T-cell (primary cell): ENCODE results near the gene RIMS3. TPM values are rescaled to one million over a fixed set of nuclear protein-coding genes. Genes with fewer than 3 reads are reported as not detected.
A peak's percentile ranks its signal among the peaks of the same experiment; 100 is the strongest.

Experiments used
- ATAC-seq, 4 experiments: fragments of 200-7000 bp in 3 of 4; fragments of 150-1000 bp in 1 of 4; cut with Tn5 transposase; replicated peaks in 1 of 4; 1 replicate in 3 of 4; 2 replicates in 1 of 4; pipeline ENCODE4 v1.10.0; 2021; ENCODE audit warnings: moderate library complexity in 3 of 4, mild to moderate bottlenecking in 2 of 4, moderate number of reproducible peaks in 1 of 4
- CTCF ChIA-PET, 2 donors: fragments of 300-600 bp; sonication (Branson Sonifier 250); formaldehyde crosslinking; loops; one replicate each; lab custom pipeline; 2022; ENCODE audit warnings: antibody characterized with exemption in 2 of 2; lab: Charles Lee
- POLR2A ChIA-PET, 2 donors: fragments of 300-600 bp; sonication (Branson Sonifier 250); formaldehyde crosslinking; loops; one replicate each; lab custom pipeline; 2022; ENCODE audit warnings: antibody characterized with exemption in 2 of 2; lab: Charles Lee
- DNase-seq, 35 experiments: peaks; one replicate each; pipeline versions ENCODE4 v3.0.0 to v3.0.0-alpha.2; 2013 to 2023
- H3K27ac ChIP-seq: one replicate; pipeline ENCODE4 v1.5.1; 2013; ENCODE audit warnings: low read length
- H3K27me3 ChIP-seq, 2 experiments: replicated peaks in 1 of 2; 1 replicate in 1 of 2; 2 replicates in 1 of 2; pipeline versions ENCODE4 v1.6.1 to v1.7.0; 2013; ENCODE audit warnings: low read length in 1 of 2, mixed read lengths in 1 of 2; ENCODE audit not compliant: control insufficient read depth in 2 of 2, insufficient read depth in 2 of 2; ENCODE audit errors: extremely low read depth in 1 of 2
- H3K36me3 ChIP-seq, 2 donors: 1 replicate in 1 of 2; 2 replicates in 1 of 2; pipeline versions ENCODE4 v1.6.1 to v1.7.0; 2013; ENCODE audit warnings: low read length in 1 of 2; ENCODE audit not compliant: control insufficient read depth in 2 of 2, insufficient read depth in 1 of 2; ENCODE audit errors: extremely low read depth in 1 of 2
- H3K4me1 ChIP-seq, 2 experiments: 1 replicate in 1 of 2; 2 replicates in 1 of 2; pipeline versions ENCODE4 v1.6.1 to v1.7.0; 2013; ENCODE audit warnings: low read length in 2 of 2, mixed read lengths in 1 of 2; ENCODE audit not compliant: insufficient read depth in 2 of 2, control insufficient read depth in 1 of 2; ENCODE audit errors: extremely low read depth in 1 of 2
- H3K4me3 ChIP-seq, 2 donors: 1 replicate in 1 of 2; 2 replicates in 1 of 2; pipeline versions ENCODE4 v1.5.1 to v1.7.0; 2013; ENCODE audit warnings: mild to moderate bottlenecking in 2 of 2, low read length in 1 of 2, moderate library complexity in 1 of 2; ENCODE audit not compliant: control insufficient read depth in 1 of 2; ENCODE audit errors: extremely low read depth in 1 of 2
- H3K9me3 ChIP-seq: 2 replicates; pipeline ENCODE4 v1.7.0; 2013
- H3K27ac Mint-ChIP-seq, 2 donors: one replicate each; pipeline ENCODE4 v1.8.0; 2020 to 2021; ENCODE audit warnings: mild to moderate bottlenecking in 2 of 2, mixed read lengths in 2 of 2
- H3K27me3 Mint-ChIP-seq, 2 donors: one replicate each; pipeline ENCODE4 v1.8.0; 2021 to 2022; ENCODE audit warnings: mixed read lengths in 2 of 2
- H3K36me3 Mint-ChIP-seq: one replicate; pipeline ENCODE4 v1.8.0; 2021; ENCODE audit warnings: mixed read lengths
- H3K4me1 Mint-ChIP-seq, 3 donors: one replicate each; pipeline ENCODE4 v1.8.0; 2020 to 2022; ENCODE audit warnings: mixed read lengths in 3 of 3, mild to moderate bottlenecking in 1 of 3
- H3K4me3 Mint-ChIP-seq, 3 donors: one replicate each; pipeline ENCODE4 v1.8.0; 2020 to 2022; ENCODE audit warnings: mild to moderate bottlenecking in 3 of 3, mixed read lengths in 3 of 3, moderate library complexity in 3 of 3
- H3K9me3 Mint-ChIP-seq, 3 donors: one replicate each; pipeline ENCODE4 v1.8.0; 2020 to 2022; ENCODE audit warnings: mixed read lengths in 3 of 3
- WGBS: methylation state at CpG from one replicate; pipeline ENCODE4 v1.1.5; 2013; ENCODE audit warnings: missing lambda C conversion rate; ENCODE audit not compliant: insufficient coverage; 5-methylcytosine and 5-hydroxymethylcytosine counted together
- total RNA-seq, 35 experiments: library from RNA in 6 of 35; stranded (reverse) in 6 of 35; fragments of 120-200 nt in 1 of 35; gene quantifications; one replicate each; pipeline versions ENCODE4 v1.2.1 to v1.2.4 and lab custom pipeline; 2013 to 2026

The RIMS3 gene
- total RNA-seq, 5 donors from 2014 or later (not counting 1 experiment from before 2014, with no cell fraction given) = 1.8 to 3.0 (median 2.3) TPM

GRCh38 chr1:40626383-40626770 lies 39.1 kb downstream of the RIMS3 start:
- Mint-ChIP-seq H3K27me3 (no peaks in the 10 kb centered on the region), H3K4me1 (peaks cover 22 to 25% (median 22%) of the 10 kb centered on the region in 3 donors), H3K9me3 (no peaks in the 10 kb centered on the region), H3K27ac (no peak overlapping the region), H3K36me3 (no peaks in the 10 kb centered on the region), H3K4me3 (no peak overlapping the region)
- Histone ChIP-seq H3K9me3 (no peaks in the 10 kb centered on the region), H3K36me3 (no peaks in the 10 kb centered on the region), H3K27ac (no peak overlapping the region), H3K4me1 (peaks cover 5 to 24% of the 10 kb centered on the region in 2 experiments), H3K27me3 (peaks cover 0 to 9% of the 10 kb centered on the region in 2 experiments), H3K4me3 (no peak overlapping the region)
- POLR2A ChIA-PET = no interaction called here
- CTCF ChIA-PET = no interaction called here
- ATAC-seq (no peak), DNase-seq (no peak)
- WGBS = 96% methylated on average over 8 of the region's 10 CpGs

GRCh38 chr1:40625476-40626382 lies 39.8 kb downstream of the RIMS3 start:
- Mint-ChIP-seq H3K27me3 (no peaks in the 10 kb centered on the region), H3K4me1 (peaks cover 22 to 25% (median 22%) of the 10 kb centered on the region in 3 donors), H3K9me3 (no peaks in the 10 kb centered on the region), H3K4me3 (no peak overlapping the region), H3K36me3 (no peaks in the 10 kb centered on the region), H3K27ac (no peak overlapping the region)
- Histone ChIP-seq H3K36me3 (no peaks in the 10 kb centered on the region), H3K4me1 (peaks cover 5 to 22% of the 10 kb centered on the region in 2 experiments), H3K27me3 (peaks cover 0 to 11% of the 10 kb centered on the region in 2 experiments), H3K4me3 (no peak overlapping the region), H3K9me3 (no peaks in the 10 kb centered on the region), H3K27ac (no peak overlapping the region)
- 84% methylated on average over 17 of the region's 18 CpGs for WGBS
- ChIA-PET POLR2A (no interaction called here), CTCF (no interaction called here)
- DNase-seq (no peak), ATAC-seq (no peak)

- no peak overlapping the region for H3K4me3 Mint-ChIP-seq
- 56% methylated on average over 4 of the region's 4 CpGs for WGBS
- Histone ChIP-seq H3K4me3 (no peak overlapping the region), H3K36me3 (no peaks in the 10 kb centered on the region), H3K27me3 (peaks cover 0 to 11% of the 10 kb centered on the region in 2 experiments), H3K4me1 (peaks cover 4 to 16% of the 10 kb centered on the region in 2 experiments), H3K27ac (no peak overlapping the region), H3K9me3 (no peaks in the 10 kb centered on the region)
- H3K4me1 Mint-ChIP-seq = peaks cover 20 to 21% (median 20%) of the 10 kb centered on the region in 3 donors
- H3K9me3 Mint-ChIP-seq = no peaks in the 10 kb centered on the region
- peak in 2 of 4 experiments; percentile 41 to 64 for ATAC-seq
- H3K27ac Mint-ChIP-seq = no peak overlapping the region
- H3K27me3 Mint-ChIP-seq = peaks cover 0 to 3% of the 10 kb centered on the region in 2 donors
- CTCF ChIA-PET = interaction anchor here in 1 of 2 donors (0.6 kb wide), 1 partner anchor 43 kb away, joined by 4 read pairs; no protein-coding TSS in a partner anchor
- no peaks in the 10 kb centered on the region for H3K36me3 Mint-ChIP-seq
- POLR2A ChIA-PET = no interaction called here
- peak in 7 of 35 experiments; percentile 9 to 31 (median 20) for DNase-seq
Measured at GRCh38 chr1:40625076-40625475, 40.4 kb downstream of the RIMS3 start.

- Mint-ChIP-seq H3K36me3 (no peaks in the 10 kb centered on the region), H3K4me1 (peaks cover 1 to 6% (median 2%) of the 10 kb centered on the region in 3 donors), H3K27me3 (peaks cover 0 to 3% of the 10 kb centered on the region in 2 donors), H3K9me3 (no peaks in the 10 kb centered on the region), H3K4me3 (no peak overlapping the region), H3K27ac (no peak overlapping the region)
- no peak overlapping the region for H3K4me3 ChIP-seq
- 100% methylated on average over 1 of the region's 4 CpGs for WGBS
- no peaks in the 10 kb centered on the region for H3K36me3 ChIP-seq
- H3K4me1 ChIP-seq = no peaks in the 10 kb centered on the region
- H3K27me3 ChIP-seq = peaks cover 0 to 11% of the 10 kb centered on the region in 2 experiments
- ChIA-PET POLR2A (interaction anchor here in 1 of 2 donors (0.5 kb wide), 1 partner anchor 1673 kb away, joined by 4 read pairs; no protein-coding TSS in a partner anchor), CTCF (no interaction called here)
- no peaks in the 10 kb centered on the region for H3K9me3 ChIP-seq
- no peak for DNase-seq
- no peak for ATAC-seq
- no peak overlapping the region for H3K27ac ChIP-seq
Measured at GRCh38 chr1:40622936-40623629, 42.4 kb downstream of the RIMS3 start.

GRCh38 chr1:40621821-40622450 lies 43.5 kb downstream of the RIMS3 start:
- DNase-seq (no peak), ATAC-seq (no peak)
- Mint-ChIP-seq H3K27me3 (peaks cover 0 to 3% of the 10 kb centered on the region in 2 donors), H3K9me3 (no peaks in the 10 kb centered on the region), H3K27ac (no peak overlapping the region), H3K4me3 (no peak overlapping the region), H3K4me1 (peaks cover 0 to 6% (median 0%) of the 10 kb centered on the region in 3 donors), H3K36me3 (no peaks in the 10 kb centered on the region)
- no peak overlapping the region for H3K27ac ChIP-seq
- peaks cover 0 to 11% of the 10 kb centered on the region in 2 experiments for H3K27me3 ChIP-seq
- ChIA-PET POLR2A (interaction anchor here in 1 of 2 donors (0.6 kb wide), 1 partner anchor 38 kb away, joined by 7 read pairs; no protein-coding TSS in a partner anchor), CTCF (no interaction called here)
- H3K4me3 ChIP-seq = no peak overlapping the region
- H3K4me1 ChIP-seq = no peaks in the 10 kb centered on the region
- WGBS = 66% methylated on average over 4 of the region's 6 CpGs
- no peaks in the 10 kb centered on the region for H3K9me3 ChIP-seq
- H3K36me3 ChIP-seq = no peaks in the 10 kb centered on the region
